A673 (cell line): Measurements from ENCODE around the gene CCDC69.

ENCODE experiments used
- EZH2 ChIP-seq: fragments of 200-600 bp; sonication (generic); IDR thresholded peaks from 2 replicates; pipeline ENCODE4 v1.6.1; 2017; ENCODE audit warnings: borderline replicate concordance, low read depth, mild to moderate bottlenecking, mixed read lengths, antibody characterized with exemption, low read length; ENCODE audit not compliant: poor library complexity, severe bottlenecking
- TF ChIP-seq, protein P1 (sequence below): fragments of 300-800, 200-600 bp; sonication (generic); conservative IDR thresholded peaks from 2 replicates; pipeline ENCODE4 v1.5.1; 2017; ENCODE audit warnings: low read depth, mild to moderate bottlenecking, antibody characterized with exemption, low read length, moderate library complexity, mixed read lengths

GRCh38 chr5:151231359-151231758 lies 7.5 kb upstream of the CCDC69 start:
- no peak for TF ChIP-seq EZH2
- TF ChIP-seq, protein P1, sequence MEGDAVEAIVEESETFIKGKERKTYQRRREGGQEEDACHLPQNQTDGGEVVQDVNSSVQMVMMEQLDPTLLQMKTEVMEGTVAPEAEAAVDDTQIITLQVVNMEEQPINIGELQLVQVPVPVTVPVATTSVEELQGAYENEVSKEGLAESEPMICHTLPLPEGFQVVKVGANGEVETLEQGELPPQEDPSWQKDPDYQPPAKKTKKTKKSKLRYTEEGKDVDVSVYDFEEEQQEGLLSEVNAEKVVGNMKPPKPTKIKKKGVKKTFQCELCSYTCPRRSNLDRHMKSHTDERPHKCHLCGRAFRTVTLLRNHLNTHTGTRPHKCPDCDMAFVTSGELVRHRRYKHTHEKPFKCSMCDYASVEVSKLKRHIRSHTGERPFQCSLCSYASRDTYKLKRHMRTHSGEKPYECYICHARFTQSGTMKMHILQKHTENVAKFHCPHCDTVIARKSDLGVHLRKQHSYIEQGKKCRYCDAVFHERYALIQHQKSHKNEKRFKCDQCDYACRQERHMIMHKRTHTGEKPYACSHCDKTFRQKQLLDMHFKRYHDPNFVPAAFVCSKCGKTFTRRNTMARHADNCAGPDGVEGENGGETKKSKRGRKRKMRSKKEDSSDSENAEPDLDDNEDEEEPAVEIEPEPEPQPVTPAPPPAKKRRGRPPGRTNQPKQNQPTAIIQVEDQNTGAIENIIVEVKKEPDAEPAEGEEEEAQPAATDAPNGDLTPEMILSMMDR = no peak
